Activated naive CD8-positive, alpha-beta T cell treated with anti-CD3 and anti-CD28 coated beads for 36 hours (primary cell): ENCODE results near the gene ATP10D. TPM values are rescaled to one million over a fixed set of nuclear protein-coding genes. Genes with fewer than 3 reads are reported as not detected.
A peak's percentile ranks its signal among the peaks of the same experiment; 100 is the strongest.
"Not testable (repeated sequence)": the region's sequence is repeated elsewhere in the genome, so short reads cannot be mapped to it uniquely, and the experiment has no call there.

Experiments
- DNase-seq: peaks from one replicate; pipeline ENCODE4 v3.0.0; 2021
- H3K27ac Mint-ChIP-seq: one replicate; pipeline ENCODE4 v1.8.0; 2022; ENCODE audit warnings: mild to moderate bottlenecking, moderate library complexity, mixed read lengths
- H3K27me3 Mint-ChIP-seq: one replicate; pipeline ENCODE4 v1.8.0; 2022; ENCODE audit warnings: mild to moderate bottlenecking, mixed read lengths
- H3K36me3 Mint-ChIP-seq: one replicate; pipeline ENCODE4 v1.8.0; 2021; ENCODE audit warnings: mild to moderate bottlenecking, mixed read lengths
- H3K4me1 Mint-ChIP-seq: one replicate; pipeline ENCODE4 v1.8.0; 2021; ENCODE audit warnings: mixed read lengths
- H3K4me3 Mint-ChIP-seq: one replicate; pipeline ENCODE4 v1.8.0; 2022; ENCODE audit warnings: mild to moderate bottlenecking, moderate library complexity, mixed read lengths
- H3K9me3 Mint-ChIP-seq: one replicate; pipeline ENCODE4 v1.8.0; 2022; ENCODE audit warnings: mixed read lengths
- total RNA-seq, 2 experiments: library from RNA; stranded (reverse); gene quantifications; one replicate each; pipeline ENCODE4 v1.2.3, GENCODE V29; 2021

ATP10D gene
- total RNA-seq, 2 experiments from 2014 or later, result 7.9 to 9.8 TPM

DNA sequence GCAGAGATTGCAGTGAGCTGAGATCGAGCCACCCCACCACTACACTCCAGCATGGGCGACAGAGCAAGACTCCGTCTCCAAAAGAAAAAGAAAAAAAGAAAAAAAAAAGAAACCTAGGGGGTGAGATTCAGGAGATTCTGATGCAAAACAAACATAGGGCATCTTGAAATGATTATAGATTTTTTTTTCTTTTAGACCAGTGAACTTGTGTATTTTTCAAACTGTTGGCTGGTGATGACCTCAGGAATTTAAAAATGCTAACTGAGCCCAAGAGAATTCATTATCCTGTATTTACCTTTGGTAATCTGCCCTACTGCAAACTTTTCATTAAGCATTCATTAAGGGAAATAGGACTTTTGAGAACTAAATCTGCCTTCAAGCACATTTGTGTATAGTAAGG is 20.6 kb downstream of the ATP10D start:
- Mint-ChIP-seq H3K4me3 (no peak overlapping the region), H3K4me1 (peaks cover 5% of the 10 kb centered on the region), H3K27me3 (no peaks in the 10 kb centered on the region), H3K9me3 (no peaks in the 10 kb centered on the region), H3K36me3 (no peaks in the 10 kb centered on the region), H3K27ac (no peak overlapping the region)
- no peak for DNase-seq

DNA sequence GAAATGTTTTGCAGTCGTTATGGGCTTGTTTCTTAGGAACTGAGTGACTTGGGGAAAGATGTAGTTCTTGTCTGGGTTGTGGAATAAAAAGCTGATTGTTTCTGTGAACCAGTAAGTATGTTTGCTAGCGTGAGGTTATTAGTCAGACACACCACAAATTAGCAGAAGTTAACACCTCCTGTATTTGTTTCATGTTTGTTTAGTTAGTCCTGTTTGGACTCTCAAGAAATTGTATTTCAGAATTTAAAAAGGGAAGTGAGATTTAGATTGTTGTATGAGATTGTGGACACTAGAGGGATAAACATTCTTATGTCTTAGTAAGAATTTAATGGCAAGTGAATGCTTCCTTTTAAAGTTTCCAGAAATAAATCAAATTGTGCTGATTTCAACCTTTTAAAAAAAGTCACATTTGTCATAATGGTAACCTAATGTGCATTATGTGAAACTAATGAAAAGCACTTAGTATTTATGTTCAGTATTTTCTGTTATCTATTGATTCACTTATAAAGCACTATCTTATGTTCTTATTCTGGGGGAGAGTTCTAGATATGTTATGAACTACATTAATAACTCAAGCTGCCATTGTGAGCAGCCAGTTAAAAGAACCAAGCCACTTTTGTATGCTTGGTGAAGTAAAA is 25.6 kb downstream of the ATP10D start:
- peaks cover 15% of the 10 kb centered on the region for H3K36me3 Mint-ChIP-seq
- H3K27me3 Mint-ChIP-seq, result no peaks in the 10 kb centered on the region
- no peak for DNase-seq
- H3K27ac Mint-ChIP-seq, result no peak overlapping the region
- H3K9me3 Mint-ChIP-seq, result no peaks in the 10 kb centered on the region
- peaks cover 5% of the 10 kb centered on the region for H3K4me1 Mint-ChIP-seq
- no peak overlapping the region for H3K4me3 Mint-ChIP-seq

DNA sequence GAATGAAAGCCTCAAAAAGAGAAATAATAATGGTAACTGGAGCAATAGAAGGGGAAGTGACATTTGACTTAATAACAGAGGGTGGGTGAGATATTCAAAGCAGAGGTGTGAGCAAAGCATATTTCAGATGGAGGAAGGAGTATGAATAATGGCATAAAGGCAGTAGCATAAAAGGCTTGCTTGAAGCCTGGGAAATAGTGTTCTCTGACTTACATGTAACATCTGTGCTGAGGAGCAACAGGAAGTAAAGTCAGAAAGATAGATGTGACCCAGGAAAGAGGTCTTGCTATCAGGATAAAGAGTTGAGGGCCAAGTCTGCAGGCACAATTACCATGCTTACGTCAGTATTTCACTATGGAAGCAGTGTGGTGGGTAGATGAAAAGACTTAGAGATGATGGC is 28.4 kb downstream of the ATP10D start:
- no peak for DNase-seq
- Mint-ChIP-seq H3K36me3 (peaks cover 15% of the 10 kb centered on the region), H3K27me3 (no peaks in the 10 kb centered on the region), H3K4me3 (no peak overlapping the region), H3K4me1 (peaks cover 5% of the 10 kb centered on the region), H3K9me3 (no peaks in the 10 kb centered on the region), H3K27ac (no peak overlapping the region)

- peaks cover 9% of the 10 kb centered on the region for H3K36me3 Mint-ChIP-seq
- H3K9me3 Mint-ChIP-seq, result peaks cover 2% of the 10 kb centered on the region
- DNase-seq, result no peak
- no peaks in the 10 kb centered on the region for H3K27me3 Mint-ChIP-seq
- no peak overlapping the region for H3K27ac Mint-ChIP-seq
- no peak overlapping the region for H3K4me3 Mint-ChIP-seq
- H3K4me1 Mint-ChIP-seq, result peaks cover 14% of the 10 kb centered on the region
Observed at GRCh38 chr4:47519239-47519883, 34.3 kb downstream of the ATP10D start.

- Mint-ChIP-seq H3K27ac (no peak overlapping the region), H3K27me3 (no peaks in the 10 kb centered on the region), H3K9me3 (peaks cover 11% of the 10 kb centered on the region), H3K4me3 (no peak overlapping the region), H3K4me1 (peaks cover 9% of the 10 kb centered on the region), H3K36me3 (peaks cover 41% of the 10 kb centered on the region)
- DNase-seq, result no peak
Observed at GRCh38 chr4:47525154-47525819, 40.2 kb downstream of the ATP10D start.

DNA sequence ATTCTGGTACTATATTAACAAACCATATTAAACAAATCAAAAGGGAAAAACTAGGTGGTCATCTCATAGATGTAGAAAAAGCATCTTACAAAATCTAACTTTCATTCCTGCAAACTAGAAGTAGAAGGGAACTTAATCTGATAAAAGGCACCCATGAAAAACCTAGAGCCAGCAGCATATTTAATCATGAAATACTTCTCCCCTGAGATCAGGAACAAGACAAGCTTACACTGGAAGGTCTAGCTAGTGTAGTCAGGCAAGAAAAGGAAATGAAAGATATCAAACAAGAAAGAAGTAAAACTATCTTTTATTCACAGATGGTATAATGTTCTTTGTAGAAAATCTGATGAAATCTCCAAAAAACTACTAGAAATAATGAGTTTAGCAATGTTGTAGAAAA is 41.2 kb downstream of the ATP10D start:
- Mint-ChIP-seq H3K4me1 (peaks cover 15% of the 10 kb centered on the region), H3K36me3 (peaks cover 45% of the 10 kb centered on the region), H3K27ac (no peak overlapping the region), H3K9me3 (peaks cover 12% of the 10 kb centered on the region), H3K27me3 (no peaks in the 10 kb centered on the region), H3K4me3 (no peak overlapping the region)
- no peak for DNase-seq

GRCh38 chr4:47528646-47529045 is 43.6 kb downstream of the ATP10D start:
- Mint-ChIP-seq H3K36me3 (peaks cover 50% of the 10 kb centered on the region), H3K4me1 (peaks cover 35% of the 10 kb centered on the region), H3K9me3 (peaks cover 12% of the 10 kb centered on the region)
- not testable (repeated sequence) for H3K27me3 Mint-ChIP-seq, H3K27ac Mint-ChIP-seq, H3K4me3 Mint-ChIP-seq, DNase-seq

DNA sequence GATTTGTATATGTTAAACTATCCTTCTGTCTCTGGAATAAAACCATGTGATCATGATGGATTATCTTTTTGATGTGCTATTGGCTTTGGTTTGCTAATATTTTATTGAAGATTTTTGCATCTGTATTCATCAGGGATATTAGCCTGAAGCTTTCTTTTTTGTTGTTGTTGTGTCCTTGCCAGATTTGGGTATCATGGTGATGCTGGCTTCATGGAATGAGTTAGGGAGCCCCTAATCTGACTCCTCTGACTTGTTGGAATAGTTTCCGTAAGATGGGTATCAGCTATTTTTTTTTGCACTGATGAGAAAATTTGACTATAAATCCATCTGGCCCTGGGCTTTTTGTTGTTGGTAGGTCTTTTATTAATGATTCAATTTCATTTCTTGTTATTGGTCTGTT is 45.7 kb downstream of the ATP10D start:
- Mint-ChIP-seq H3K4me1 (peaks cover 49% of the 10 kb centered on the region), H3K36me3 (peaks cover 64% of the 10 kb centered on the region), H3K27ac (peak overlapping the region; percentile 78), H3K4me3 (no peak overlapping the region), H3K27me3 (no peaks in the 10 kb centered on the region), H3K9me3 (peaks cover 13% of the 10 kb centered on the region)
- no peak for DNase-seq

DNA sequence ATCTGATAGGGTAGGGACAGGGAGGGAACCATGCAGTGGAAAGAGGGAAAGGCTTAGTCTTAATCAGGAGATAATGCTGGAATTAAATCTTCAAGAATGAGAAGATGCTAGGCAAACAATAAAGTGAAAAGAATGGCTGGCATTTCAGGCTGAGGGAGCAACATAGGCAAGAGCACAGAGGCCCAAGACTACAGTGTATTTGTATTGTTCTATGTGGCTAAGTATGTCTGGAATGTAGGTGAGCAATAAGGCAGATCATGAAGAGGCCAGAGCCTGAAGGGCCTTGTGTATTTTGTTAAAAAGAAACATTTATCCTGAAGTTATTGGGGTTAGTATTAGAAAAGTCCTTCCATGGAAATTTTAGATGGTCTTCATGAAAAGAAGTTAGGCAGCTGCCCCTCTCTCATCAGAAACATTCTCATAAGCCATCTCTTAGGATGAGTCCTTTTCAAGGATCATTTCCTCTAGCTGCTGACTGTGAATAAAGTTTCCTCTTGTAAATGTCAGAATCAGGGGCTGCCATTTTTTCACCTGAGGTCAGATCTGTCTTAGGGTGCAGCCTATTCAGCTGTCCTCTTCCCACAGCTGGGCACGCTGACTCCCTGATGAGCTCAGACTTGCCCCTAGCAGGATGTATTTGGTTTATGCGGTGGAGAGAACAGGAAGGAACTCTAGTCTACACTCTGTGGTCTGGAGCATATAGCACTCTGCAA is 46.3 kb downstream of the ATP10D start:
- Mint-ChIP-seq H3K9me3 (peaks cover 13% of the 10 kb centered on the region), H3K4me1 (peaks cover 49% of the 10 kb centered on the region), H3K4me3 (peak overlapping the region; percentile 42), H3K27me3 (no peaks in the 10 kb centered on the region), H3K36me3 (peaks cover 61% of the 10 kb centered on the region), H3K27ac (peak overlapping the region; percentile 78)
- peak; percentile 53 for DNase-seq

DNA sequence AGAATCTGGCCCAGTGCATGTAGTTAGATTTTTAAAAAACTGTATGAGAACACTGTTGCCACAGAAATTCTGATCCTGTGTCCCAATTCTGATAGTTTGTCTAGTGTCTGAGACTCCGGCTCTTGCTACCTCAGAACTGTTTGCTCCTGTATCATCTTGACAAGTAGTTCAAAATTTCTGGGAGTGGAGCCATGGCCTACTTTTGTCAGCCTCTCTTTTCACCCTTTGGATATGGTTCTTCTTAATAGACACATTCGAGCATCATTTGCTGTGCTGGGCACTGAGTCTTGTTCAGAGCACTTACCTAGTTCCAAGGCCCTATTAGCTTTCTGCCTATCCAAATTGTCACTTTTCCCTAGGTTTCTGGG is 46.9 kb downstream of the ATP10D start:
- peaks cover 60% of the 10 kb centered on the region for H3K36me3 Mint-ChIP-seq
- H3K9me3 Mint-ChIP-seq, result peaks cover 13% of the 10 kb centered on the region
- no peak overlapping the region for H3K4me3 Mint-ChIP-seq
- peaks cover 49% of the 10 kb centered on the region for H3K4me1 Mint-ChIP-seq
- DNase-seq, result no peak
- H3K27me3 Mint-ChIP-seq, result no peaks in the 10 kb centered on the region
- H3K27ac Mint-ChIP-seq, result peak overlapping the region; percentile 78

DNA sequence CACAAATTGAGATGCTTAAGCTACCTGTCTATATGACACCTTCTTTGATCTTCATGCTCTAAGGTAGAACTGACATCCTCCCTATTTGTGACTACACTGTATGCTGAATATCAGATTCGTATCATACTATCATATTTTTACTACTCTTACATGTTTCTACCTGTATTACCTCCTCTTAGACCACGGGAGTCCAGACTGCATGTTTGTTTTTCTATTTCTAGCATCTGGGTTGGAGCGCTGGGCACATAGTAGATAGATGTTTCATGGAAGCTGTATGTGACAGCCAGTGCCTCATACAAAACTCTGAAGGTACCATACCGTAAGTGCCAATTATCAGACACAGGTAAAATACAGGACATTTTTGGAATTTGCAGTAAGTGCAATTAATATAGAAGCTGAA is 47.6 kb downstream of the ATP10D start:
- H3K9me3 Mint-ChIP-seq, result peaks cover 13% of the 10 kb centered on the region
- peaks cover 49% of the 10 kb centered on the region for H3K4me1 Mint-ChIP-seq
- peak overlapping the region; percentile 72 for H3K27ac Mint-ChIP-seq
- no peak for DNase-seq
- H3K27me3 Mint-ChIP-seq, result no peaks in the 10 kb centered on the region
- H3K36me3 Mint-ChIP-seq, result peaks cover 57% of the 10 kb centered on the region
- no peak overlapping the region for H3K4me3 Mint-ChIP-seq

GRCh38 chr4:47533689-47534347 is 48.7 kb downstream of the ATP10D start:
- Mint-ChIP-seq H3K27ac (peak overlapping the region; percentile 86), H3K4me3 (peak overlapping the region; percentile 52), H3K4me1 (peaks cover 48% of the 10 kb centered on the region), H3K27me3 (no peaks in the 10 kb centered on the region), H3K36me3 (peaks cover 48% of the 10 kb centered on the region), H3K9me3 (peaks cover 12% of the 10 kb centered on the region)
- DNase-seq, result peak; percentile 26

DNA sequence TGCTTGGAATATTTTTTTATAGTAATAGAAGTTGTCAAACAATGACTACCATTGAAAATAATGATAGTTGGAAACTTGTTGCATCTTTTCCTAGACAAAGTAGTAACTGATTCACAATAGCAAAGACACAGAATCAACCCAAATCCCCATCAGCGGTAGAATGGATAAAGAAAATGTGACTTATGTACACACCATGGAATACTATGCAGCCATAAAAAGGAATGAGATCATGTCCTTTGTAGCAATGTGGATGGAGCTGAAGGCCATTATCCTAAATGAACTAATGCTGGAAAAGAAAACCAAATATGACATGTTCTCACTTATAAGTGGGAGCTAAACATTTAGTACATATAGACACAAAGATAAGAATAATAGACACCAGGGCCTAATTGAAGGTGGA is 49.7 kb downstream of the ATP10D start:
- Mint-ChIP-seq H3K4me3 (no peak overlapping the region), H3K36me3 (peaks cover 39% of the 10 kb centered on the region), H3K9me3 (peaks cover 6% of the 10 kb centered on the region), H3K27ac (no peak overlapping the region), H3K4me1 (peaks cover 47% of the 10 kb centered on the region), H3K27me3 (no peaks in the 10 kb centered on the region)
- no peak for DNase-seq

DNA sequence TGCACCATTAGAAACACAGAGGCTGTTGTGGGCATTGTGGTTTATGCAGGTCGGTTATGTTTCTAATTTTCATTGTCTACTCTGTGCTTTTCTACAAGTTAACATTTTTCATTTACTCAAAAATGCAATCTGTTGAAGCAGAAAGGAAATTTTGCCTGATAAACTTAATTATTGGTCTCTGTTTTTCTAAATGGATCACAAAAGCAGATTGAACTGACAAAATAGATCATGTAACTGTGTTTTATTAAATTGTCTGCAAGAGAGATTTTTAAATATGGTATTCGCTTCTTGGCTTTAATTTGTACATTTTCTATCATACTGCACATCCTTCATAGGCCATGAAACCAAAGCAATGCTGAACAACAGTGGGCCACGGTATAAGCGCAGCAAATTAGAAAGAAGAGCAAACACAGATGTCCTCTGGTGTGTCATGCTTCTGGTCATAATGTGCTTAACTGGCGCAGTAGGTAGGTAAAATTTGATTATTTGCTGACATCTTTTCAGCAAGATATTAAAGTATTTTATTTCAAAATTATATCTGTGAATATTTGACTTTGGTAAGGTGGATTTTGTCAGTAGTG is 50.6 kb downstream of the ATP10D start:
- H3K27me3 Mint-ChIP-seq, result no peaks in the 10 kb centered on the region
- peaks cover 2% of the 10 kb centered on the region for H3K9me3 Mint-ChIP-seq
- peaks cover 42% of the 10 kb centered on the region for H3K4me1 Mint-ChIP-seq
- no peak overlapping the region for H3K4me3 Mint-ChIP-seq
- peaks cover 31% of the 10 kb centered on the region for H3K36me3 Mint-ChIP-seq
- no peak for DNase-seq
- no peak overlapping the region for H3K27ac Mint-ChIP-seq
